Caco-2 (cell line): Measurements from ENCODE around the gene ERC1. TPM values are rescaled to one million over a fixed set of nuclear protein-coding genes. Genes with fewer than 3 reads are reported as not detected.

Experiments used
- BruUV-seq: library from RNA; stranded (reverse); fragments of 400-500 nt; replicated peaks from 2 replicates; lab custom pipeline; 2021; lab: Mats Ljungman, UMichigan
- CTCF ChIA-PET: fragments of 300-600 bp; sonication (Branson Sonifier 250); formaldehyde crosslinking; loops from one replicate; lab custom pipeline; 2022; ENCODE audit warnings: antibody characterized with exemption; lab: Charles Lee
- POLR2A ChIA-PET: fragments of 300-600 bp; sonication (Branson Sonifier 250); formaldehyde crosslinking; loops from one replicate; lab custom pipeline; 2022; ENCODE audit warnings: antibody characterized with exemption; lab: Charles Lee
- DNase-seq, 2 experiments: peaks; one replicate each; pipeline versions ENCODE4 v3.0.0 to v3.0.0-alpha.2; 2020 to 2022
- H3K27me3 ChIP-seq: replicated peaks from 2 replicates; pipeline ENCODE4 v1.6.0; 2011; ENCODE audit warnings: low read length; ENCODE audit not compliant: control insufficient read depth, insufficient read depth
- H3K36me3 ChIP-seq: 2 replicates; pipeline ENCODE4 v1.5.1; 2011; ENCODE audit warnings: low read length; ENCODE audit not compliant: control insufficient read depth, insufficient read depth
- H3K4me1 ChIP-seq: fragments of 250-450 bp; sonication (Bioruptor Pico); 2 replicates; pipeline ENCODE4 v1.5.1; 2020; ENCODE audit warnings: mild to moderate bottlenecking
- H3K4me3 ChIP-seq: 2 replicates; pipeline ENCODE4 v1.5.1; 2011; ENCODE audit warnings: low read depth, mild to moderate bottlenecking, control low read depth, low read length
- H3K9me3 ChIP-seq: fragments of 250-450 bp; sonication (Bioruptor Pico); 2 replicates; pipeline ENCODE4 v1.5.1; 2020; ENCODE audit warnings: mild to moderate bottlenecking, moderate library complexity
- H3K27ac Mint-ChIP-seq: one replicate; pipeline ENCODE4 v1.8.0; 2022; ENCODE audit warnings: mixed read lengths; ENCODE audit not compliant: unreplicated experiment
- H3K27me3 Mint-ChIP-seq: one replicate; pipeline ENCODE4 v1.8.0; 2022; ENCODE audit warnings: mixed read lengths; ENCODE audit not compliant: insufficient read depth, unreplicated experiment
- H3K36me3 Mint-ChIP-seq: one replicate; pipeline ENCODE4 v1.8.0; 2022; ENCODE audit warnings: mild to moderate bottlenecking, mixed read lengths; ENCODE audit not compliant: insufficient read depth, unreplicated experiment
- H3K4me1 Mint-ChIP-seq: one replicate; pipeline ENCODE4 v1.8.0; 2022; ENCODE audit warnings: low read depth, mixed read lengths; ENCODE audit not compliant: unreplicated experiment
- H3K4me3 Mint-ChIP-seq: one replicate; pipeline ENCODE4 v1.8.0; 2022; ENCODE audit warnings: mild to moderate bottlenecking, moderate library complexity, mixed read lengths; ENCODE audit not compliant: unreplicated experiment
- H3K9me3 Mint-ChIP-seq: one replicate; pipeline ENCODE4 v1.8.0; 2022; ENCODE audit warnings: mixed read lengths; ENCODE audit not compliant: unreplicated experiment
- intact Hi-C: fragments of 100-400 bp; cut with micrococcal nuclease; formaldehyde crosslinking; loops from one replicate; pipeline ENCODE4 v1.10.0; 2022; ENCODE audit not compliant: unreplicated experiment
- total RNA-seq: library from RNA; stranded (reverse); gene quantifications from 2 replicates; pipeline ENCODE4 v1.2.3, GENCODE V29; 2022
- TF ChIP-seq, protein P1 (sequence below), 2 experiments: fragments of 200-600 bp in 1 of 2; IDR thresholded peaks; 1 replicate in 1 of 2; 2 replicates in 1 of 2; pipeline versions ENCODE4 v1.5.1 to v1.8.0; 2011 to 2022; ENCODE audit warnings: antibody characterized with exemption in 1 of 2, control low read depth in 1 of 2, inconsistent platforms in 1 of 2, low read depth in 1 of 2, low read length in 1 of 2, mild to moderate bottlenecking in 1 of 2, moderate library complexity in 1 of 2; ENCODE audit not compliant: insufficient read depth in 1 of 2, severe bottlenecking in 1 of 2, unreplicated experiment in 1 of 2

Gene ERC1
- total RNA-seq, 1 experiment from 2014 or later: 88.4 TPM

DNA sequence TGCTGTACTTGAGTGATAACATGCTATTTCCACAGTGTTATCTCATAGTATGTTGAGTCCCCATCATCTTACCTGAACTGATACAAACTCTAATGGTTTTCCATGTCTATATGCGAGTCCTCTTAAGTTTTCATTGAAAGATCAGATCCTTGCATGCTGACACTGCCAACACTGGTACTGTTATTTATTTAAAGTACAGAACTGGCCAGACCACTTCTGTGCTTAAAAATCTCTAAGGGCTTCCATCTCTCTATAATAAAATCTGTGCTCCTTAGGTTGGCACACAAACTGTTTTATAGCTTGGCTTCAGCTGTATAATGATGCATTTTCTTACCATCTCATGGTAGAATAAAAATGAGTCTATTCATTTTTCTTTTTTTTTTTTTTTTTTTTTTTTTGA is 188.1 kb downstream of the ERC1 start:
- Mint-ChIP-seq H3K27me3 (no peaks in the 10 kb centered on the region), H3K27ac (no peak overlapping the region), H3K4me1 (no peaks in the 10 kb centered on the region), H3K36me3 (peaks cover 38% of the 10 kb centered on the region), H3K4me3 (no peak overlapping the region), H3K9me3 (no peaks in the 10 kb centered on the region)
- ChIA-PET CTCF (no interaction called here), POLR2A (no interaction called here)
- Histone ChIP-seq H3K27me3 (no peaks in the 10 kb centered on the region), H3K4me3 (no peak overlapping the region), H3K9me3 (no peaks in the 10 kb centered on the region), H3K36me3 (no peaks in the 10 kb centered on the region), H3K4me1 (no peaks in the 10 kb centered on the region)
- TF ChIP-seq, protein P1, sequence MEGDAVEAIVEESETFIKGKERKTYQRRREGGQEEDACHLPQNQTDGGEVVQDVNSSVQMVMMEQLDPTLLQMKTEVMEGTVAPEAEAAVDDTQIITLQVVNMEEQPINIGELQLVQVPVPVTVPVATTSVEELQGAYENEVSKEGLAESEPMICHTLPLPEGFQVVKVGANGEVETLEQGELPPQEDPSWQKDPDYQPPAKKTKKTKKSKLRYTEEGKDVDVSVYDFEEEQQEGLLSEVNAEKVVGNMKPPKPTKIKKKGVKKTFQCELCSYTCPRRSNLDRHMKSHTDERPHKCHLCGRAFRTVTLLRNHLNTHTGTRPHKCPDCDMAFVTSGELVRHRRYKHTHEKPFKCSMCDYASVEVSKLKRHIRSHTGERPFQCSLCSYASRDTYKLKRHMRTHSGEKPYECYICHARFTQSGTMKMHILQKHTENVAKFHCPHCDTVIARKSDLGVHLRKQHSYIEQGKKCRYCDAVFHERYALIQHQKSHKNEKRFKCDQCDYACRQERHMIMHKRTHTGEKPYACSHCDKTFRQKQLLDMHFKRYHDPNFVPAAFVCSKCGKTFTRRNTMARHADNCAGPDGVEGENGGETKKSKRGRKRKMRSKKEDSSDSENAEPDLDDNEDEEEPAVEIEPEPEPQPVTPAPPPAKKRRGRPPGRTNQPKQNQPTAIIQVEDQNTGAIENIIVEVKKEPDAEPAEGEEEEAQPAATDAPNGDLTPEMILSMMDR (IDR thresholded peaks at IDR 0.05; ENCODE audit: insufficient read depth in 1 of 2, low read depth in 1 of 2, low read length in 1 of 2, severe bottlenecking in 1 of 2, unreplicated experiment in 1 of 2): no peak
- no peak for DNase-seq
- intact Hi-C loops: no loop called here
- no TSS peak for BruUV-seq

DNA sequence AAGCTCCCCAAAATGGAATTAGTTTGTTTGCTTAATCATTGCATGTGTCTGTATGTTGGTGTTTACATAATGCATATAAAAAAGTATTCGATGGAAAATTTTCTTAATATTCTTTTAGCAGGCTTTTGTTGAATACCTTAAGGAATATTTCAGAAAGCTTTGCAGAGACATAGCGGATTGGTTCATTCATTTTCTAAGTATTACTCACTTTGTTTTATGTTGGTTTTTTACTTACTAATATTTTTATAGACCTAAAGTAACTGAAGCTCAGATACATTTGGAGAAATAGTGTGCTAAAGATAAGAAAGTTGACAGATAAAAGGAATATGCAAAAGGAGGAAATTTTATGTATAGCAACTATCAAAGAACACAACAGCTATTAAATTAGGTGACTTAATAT is 191.0 kb downstream of the ERC1 start:
- intact Hi-C loops: no loop called here
- Mint-ChIP-seq H3K4me3 (no peak overlapping the region), H3K4me1 (peaks cover 6% of the 10 kb centered on the region), H3K36me3 (peaks cover 56% of the 10 kb centered on the region), H3K27ac (no peak overlapping the region), H3K27me3 (no peaks in the 10 kb centered on the region), H3K9me3 (no peaks in the 10 kb centered on the region)
- Histone ChIP-seq H3K4me1 (no peaks in the 10 kb centered on the region), H3K27me3 (no peaks in the 10 kb centered on the region), H3K36me3 (no peaks in the 10 kb centered on the region; the same call in 1 of the 2 replicates), H3K9me3 (no peaks in the 10 kb centered on the region), H3K4me3 (no peak overlapping the region)
- DNase-seq: no peak
- ChIA-PET POLR2A (no interaction called here), CTCF (interaction anchor here (1.0 kb wide), 1 partner anchor 64 kb away, joined by 5 read pairs; no protein-coding TSS in a partner anchor)
- BruUV-seq: no TSS peak
- TF ChIP-seq, protein P1 (IDR thresholded peaks at IDR 0.05; ENCODE audit: insufficient read depth in 1 of 2, low read depth in 1 of 2, low read length in 1 of 2, severe bottlenecking in 1 of 2, unreplicated experiment in 1 of 2): no peak

DNA sequence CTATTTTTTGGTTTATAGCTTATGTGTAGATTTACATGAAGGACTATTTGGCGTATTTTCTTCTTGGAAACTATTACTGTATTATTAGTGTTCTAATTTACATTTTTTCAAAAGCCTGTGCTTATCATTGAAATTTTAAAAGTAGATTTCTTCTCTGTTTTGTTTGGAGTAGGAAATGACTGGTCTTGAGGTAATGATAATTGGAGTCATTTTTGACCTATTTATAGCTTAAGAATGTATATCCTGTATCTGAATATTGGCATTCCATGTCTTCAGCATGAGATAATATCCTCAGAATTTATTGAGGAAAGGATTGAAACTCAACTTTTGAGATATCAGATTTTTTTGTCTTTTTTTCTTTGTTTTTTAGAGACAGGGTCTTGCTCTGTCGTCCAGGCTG is 193.4 kb downstream of the ERC1 start:
- Histone ChIP-seq H3K27me3 (no peaks in the 10 kb centered on the region), H3K9me3 (no peaks in the 10 kb centered on the region), H3K36me3 (no peaks in the 10 kb centered on the region; the same call in 1 of the 2 replicates), H3K4me3 (no peak overlapping the region), H3K4me1 (no peaks in the 10 kb centered on the region)
- Mint-ChIP-seq H3K27me3 (no peaks in the 10 kb centered on the region), H3K4me1 (peaks cover 6% of the 10 kb centered on the region), H3K9me3 (no peaks in the 10 kb centered on the region), H3K36me3 (peaks cover 56% of the 10 kb centered on the region), H3K4me3 (no peak overlapping the region), H3K27ac (no peak overlapping the region)
- CTCF ChIA-PET: no interaction called here
- intact Hi-C loops: no loop called here
- DNase-seq: no peak
- BruUV-seq: no TSS peak
- POLR2A ChIA-PET: no interaction called here
- TF ChIP-seq, protein P1 (IDR thresholded peaks at IDR 0.05; ENCODE audit: insufficient read depth in 1 of 2, low read depth in 1 of 2, low read length in 1 of 2, severe bottlenecking in 1 of 2, unreplicated experiment in 1 of 2): no peak
